SK-N-SH treated with all-trans-retinoic acid at 6 μM for 48 hours (cell line): ENCODE measurements around the gene OBSL1.

ENCODE experiments used
- ARNTL ChIP-seq: fragments of 450-650 bp; formaldehyde crosslinking; IDR thresholded peaks from 2 replicates; pipeline ENCODE4 v1.5.0; 2020; ENCODE audit warnings: low read depth, mild to moderate bottlenecking, moderate library complexity, borderline replicate concordance
- BACH2 ChIP-seq: fragments of 250-450 bp; sonication (Bioruptor Pico); IDR thresholded peaks from 2 replicates; pipeline ENCODE4 v1.9.0; 2021; ENCODE audit warnings: mild to moderate bottlenecking, borderline replicate concordance
- CREB5 ChIP-seq: fragments of 250-450 bp; sonication (Bioruptor Pico); IDR thresholded peaks from 2 replicates; pipeline ENCODE4 v1.5.1; 2020; ENCODE audit warnings: low read depth, mild to moderate bottlenecking, moderate library complexity
- CSDC2 ChIP-seq: fragments of 250-450 bp; sonication (Bioruptor Pico); IDR thresholded peaks from 2 replicates; pipeline ENCODE4 v1.5.0; 2020; ENCODE audit warnings: mild to moderate bottlenecking, moderate library complexity
- GLIS3 ChIP-seq: fragments of 250-450 bp; sonication (Bioruptor Pico); IDR thresholded peaks from 2 replicates; pipeline ENCODE4 v1.5.0; 2020; ENCODE audit warnings: mild to moderate bottlenecking, moderate library complexity
- ISL1 ChIP-seq: fragments of 250-450 bp; sonication (Bioruptor Pico); IDR thresholded peaks from 2 replicates; pipeline ENCODE4 v2.1.2; 2022; ENCODE audit warnings: mild to moderate bottlenecking, moderate library complexity
- POU6F1 ChIP-seq: fragments of 250-450 bp; sonication (Bioruptor Pico); IDR thresholded peaks from 2 replicates; pipeline ENCODE4 v1.8.0; 2021; ENCODE audit warnings: low read depth, mild to moderate bottlenecking, moderate library complexity, borderline replicate concordance
- RARB ChIP-seq: fragments of 250-450 bp; sonication (Bioruptor Pico); IDR thresholded peaks from 2 replicates; pipeline ENCODE4 v1.8.0; 2021; ENCODE audit warnings: mild to moderate bottlenecking, moderate library complexity
- ZC3H10 ChIP-seq: fragments of 250-450 bp; sonication (Bioruptor Pico); IDR thresholded peaks from 2 replicates; pipeline ENCODE4 v1.5.1; 2021; ENCODE audit warnings: mild to moderate bottlenecking, moderate library complexity
- ZFP3 ChIP-seq: fragments of 250-450 bp; sonication (Bioruptor Pico); IDR thresholded peaks from 2 replicates; pipeline ENCODE4 v1.5.0; 2020; ENCODE audit warnings: mild to moderate bottlenecking, moderate library complexity

- TF ChIP-seq RARB (CRISPR knock-in tag) (no peak), BACH2 (CRISPR knock-in tag) (no peak), ISL1 (no peak), POU6F1 (CRISPR knock-in tag) (no peak), ZC3H10 (CRISPR knock-in tag) (no peak), GLIS3 (no peak), CSDC2 (CRISPR knock-in tag) (no peak), CREB5 (CRISPR knock-in tag) (no peak), ZFP3 (CRISPR knock-in tag) (no peak), ARNTL (CRISPR knock-in tag) (no peak)
Observed at GRCh38 chr2:219517954-219518778, 53.2 kb downstream of the OBSL1 start.
